GM12801 (cell line): ENCODE data around the gene P2RX4.

Experiments used
- CTCF ChIP-seq: IDR thresholded peaks from one replicate; pipeline ENCODE4 v1.5.1; 2011; ENCODE audit warnings: control low read depth; ENCODE audit not compliant: insufficient read length; ENCODE audit errors: extremely low read depth

The P2RX4 gene

GRCh38 chr12:121190523-121191031, 19.4 kb upstream of the P2RX4 start:
- no peak for TF ChIP-seq CTCF

GRCh38 chr12:121191151-121191550, 18.8 kb upstream of the P2RX4 start:
- TF ChIP-seq CTCF: no peak

GRCh38 chr12:121196902-121197301, 13.0 kb upstream of the P2RX4 start:
- TF ChIP-seq CTCF: no peak

DNA sequence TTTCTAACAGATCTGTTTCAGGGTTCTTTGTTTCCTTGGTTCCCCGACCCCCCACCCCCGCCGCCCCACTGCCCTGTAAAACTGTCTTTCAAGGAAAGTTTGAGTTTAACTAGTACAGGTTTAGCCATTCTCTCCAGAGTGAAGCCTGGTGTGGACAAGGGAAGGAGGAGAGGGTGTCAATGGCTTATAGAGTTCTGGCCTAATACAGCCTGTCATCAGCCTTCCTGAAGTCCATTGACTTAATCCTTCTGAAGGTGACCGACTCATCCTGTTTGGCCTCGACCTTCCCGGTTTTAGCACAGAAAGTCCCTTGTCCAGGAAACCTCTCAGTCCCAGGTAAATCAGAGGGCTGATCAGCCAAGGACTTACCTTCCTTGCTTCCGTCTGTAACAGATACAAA, 11.0 kb upstream of the P2RX4 start:
- TF ChIP-seq CTCF: no peak

GRCh38 chr12:121202407-121203355, 7.2 kb upstream of the P2RX4 start:
- no peak for TF ChIP-seq CTCF

- TF ChIP-seq CTCF: no peak
Observed at GRCh38 chr12:121203482-121203881, 6.4 kb upstream of the P2RX4 start.

GRCh38 chr12:121205491-121205890, 4.4 kb upstream of the P2RX4 start:
- no peak for TF ChIP-seq CTCF
